IMR-90 (cell line): ENCODE measurements around the gene KIFC3. TPM values are rescaled to one million over a fixed set of nuclear protein-coding genes. Genes with fewer than 3 reads are reported as not detected.

ENCODE experiments used
- ATAC-seq: fragments of 200-7000 bp; cut with Tn5 transposase; 2 replicates; pipeline ENCODE4 v1.9.1; 2020; ENCODE audit warnings: low read depth, mild to moderate bottlenecking, moderate library complexity
- BruUV-seq: library from RNA; stranded (reverse); fragments of 400-500 nt; replicated peaks from 2 replicates; lab custom pipeline; 2021; lab: Mats Ljungman, UMichigan
- CTCF ChIA-PET: fragments of 300-600 bp; formaldehyde crosslinking; extraction: SDS; loops from one replicate; lab custom pipeline; 2021; ENCODE audit warnings: antibody characterized with exemption; lab: Yijun Ruan, JAX
- POLR2A ChIA-PET: fragments of 300-600 bp; sonication (Branson Sonifier 250); formaldehyde crosslinking; loops from one replicate; lab custom pipeline; 2022; ENCODE audit warnings: antibody characterized with exemption; ENCODE audit not compliant: unreplicated experiment; lab: Charles Lee
- DNase-seq: peaks from one replicate; pipeline ENCODE4 v3.0.0; 2013
- H2AFZ ChIP-seq: replicated peaks from 2 replicates; pipeline ENCODE3; 2013; ENCODE audit warnings: low read length, mild to moderate bottlenecking; ENCODE audit not compliant: poor library complexity
- H2AK5ac ChIP-seq: 2 replicates; pipeline ENCODE4 v1.6.1; 2013; ENCODE audit warnings: low read depth, low read length, inconsistent platforms
- H2AK9ac ChIP-seq: replicated peaks from 2 replicates; pipeline ENCODE3; 2013; ENCODE audit warnings: mild to moderate bottlenecking, low read depth, low read length, moderate library complexity; ENCODE audit not compliant: poor library complexity
- H2BK120ac ChIP-seq: 2 replicates; pipeline ENCODE4 v1.6.1; 2013; ENCODE audit warnings: low read depth, low read length, inconsistent platforms
- H2BK15ac ChIP-seq: 3 replicates; pipeline ENCODE4 v1.6.1; 2013; ENCODE audit warnings: low read depth, low read length, inconsistent platforms
- H2BK20ac ChIP-seq: 2 replicates; pipeline ENCODE4 v1.6.1; 2013; ENCODE audit warnings: low read depth, mild to moderate bottlenecking, inconsistent platforms, low read length, moderate library complexity
- H2BK5ac ChIP-seq: 2 replicates; pipeline ENCODE4 v1.6.1; 2013; ENCODE audit warnings: mild to moderate bottlenecking, low read depth, low read length, inconsistent platforms; ENCODE audit not compliant: poor library complexity, severe bottlenecking
- H3K14ac ChIP-seq: replicated peaks from 2 replicates; pipeline ENCODE4 v1.6.1; 2013; ENCODE audit warnings: low read depth, low read length, inconsistent platforms
- H3K18ac ChIP-seq: 2 replicates; pipeline ENCODE4 v1.6.1; 2013; ENCODE audit warnings: low read depth, low read length, control low read depth
- H3K23ac ChIP-seq: 2 replicates; pipeline ENCODE4 v1.6.1; 2013; ENCODE audit warnings: low read depth, low read length, inconsistent platforms
- H3K27ac ChIP-seq: 2 replicates; pipeline ENCODE4 v1.5.1; 2013; ENCODE audit warnings: mild to moderate bottlenecking, control low read depth, low read length; ENCODE audit not compliant: insufficient read depth
- H3K27me3 ChIP-seq: 2 replicates; pipeline ENCODE4 v1.6.1; 2013; ENCODE audit warnings: low read length; ENCODE audit not compliant: control insufficient read depth, insufficient read depth
- H3K36me3 ChIP-seq: 2 replicates; pipeline ENCODE4 v1.6.1; 2013; ENCODE audit warnings: low read length, mixed read lengths; ENCODE audit not compliant: control insufficient read depth, insufficient read depth
- H3K4ac ChIP-seq: 2 replicates; pipeline ENCODE4 v1.6.1; 2013; ENCODE audit warnings: low read depth, low read length, inconsistent platforms
- H3K4me1 ChIP-seq: 2 replicates; pipeline ENCODE4 v1.6.1; 2013; ENCODE audit warnings: low read length, mixed read lengths; ENCODE audit not compliant: control insufficient read depth, insufficient read depth
- H3K4me2 ChIP-seq: 2 replicates; pipeline ENCODE4 v1.6.1; 2013; ENCODE audit warnings: low read depth, mild to moderate bottlenecking, control low read depth, low read length, moderate library complexity
- H3K4me3 ChIP-seq: 2 replicates; pipeline ENCODE4 v1.5.1; 2013; ENCODE audit warnings: low read depth, mild to moderate bottlenecking, control low read depth, low read length, moderate library complexity; ENCODE audit not compliant: insufficient read depth
- H3K56ac ChIP-seq: 2 replicates; pipeline ENCODE4 v1.6.1; 2013; ENCODE audit warnings: low read length, inconsistent platforms; ENCODE audit not compliant: insufficient read depth; ENCODE audit errors: extremely low read depth
- H3K79me1 ChIP-seq, 2 experiments: 2 replicates each; pipeline ENCODE4 v1.6.1; 2013; ENCODE audit warnings: low read length in 2 of 2, inconsistent platforms in 1 of 2, low read depth in 1 of 2
- H3K9ac ChIP-seq: 2 replicates; pipeline ENCODE4 v1.6.1; 2013; ENCODE audit warnings: low read depth, low read length, control low read depth
- H3K9me1 ChIP-seq: 2 replicates; pipeline ENCODE4 v1.6.1; 2013; ENCODE audit warnings: low read length, inconsistent platforms; ENCODE audit not compliant: insufficient read depth
- H3K9me3 ChIP-seq: 2 replicates; pipeline ENCODE4 v1.6.1; 2013; ENCODE audit warnings: low read length; ENCODE audit not compliant: control insufficient read depth, insufficient read depth
- H4K20me1 ChIP-seq: 2 replicates; pipeline ENCODE4 v1.6.1; 2013; ENCODE audit warnings: low read length, inconsistent platforms; ENCODE audit not compliant: insufficient read depth
- H4K5ac ChIP-seq: 2 replicates; pipeline ENCODE4 v1.6.1; 2013; ENCODE audit warnings: mild to moderate bottlenecking, low read depth, low read length, control low read depth
- H4K8ac ChIP-seq, 2 experiments: 2 replicates each; pipeline ENCODE4 v1.6.1; 2013; ENCODE audit warnings: low read depth in 2 of 2, low read length in 2 of 2, control low read depth in 1 of 2, inconsistent platforms in 1 of 2
- H4K91ac ChIP-seq: 2 replicates; pipeline ENCODE4 v1.6.1; 2013; ENCODE audit warnings: low read depth, low read length, inconsistent platforms; ENCODE audit not compliant: insufficient read depth
- MAZ ChIP-seq: IDR thresholded peaks from 2 replicates; pipeline ENCODE4 v1.6.1; 2012; ENCODE audit warnings: low read depth, mild to moderate bottlenecking, low read length, improper control_type of control experiment, moderate library complexity, borderline replicate concordance
- NFE2L2 ChIP-seq: fragments of 150-350 bp; IDR thresholded peaks from 2 replicates; pipeline ENCODE4 v1.6.1; 2016; ENCODE audit warnings: low read depth, mild to moderate bottlenecking, low read length
- WGBS, 2 experiments: methylation state at CpG; one replicate each; pipeline versions ENCODE4 v1.1.5 to v1.1.7; 2013; ENCODE audit warnings: missing lambda C conversion rate in 2 of 2; ENCODE audit not compliant: insufficient read length in 1 of 2; ENCODE audit errors: extremely low coverage in 2 of 2; 5-methylcytosine and 5-hydroxymethylcytosine counted together
- dilution Hi-C: fragments of 300-500 bp; cut with HindIII; formaldehyde crosslinking; loops from one replicate; pipeline ENCODE4 v1.14.3; 2018; ENCODE audit warnings: low sequenced_read_pairs; ENCODE audit not compliant: unreplicated experiment
- in situ Hi-C: fragments of 300-500 bp; cut with MboI; formaldehyde crosslinking; loops from 3 replicates; pipeline ENCODE4 v1.14.3; 2019; ENCODE audit warnings: low sequenced_read_pairs, inconsistent platforms, mixed read lengths
- intact Hi-C: fragments of 100-400 bp; cut with micrococcal nuclease; formaldehyde crosslinking; loops from 2 replicates; pipeline ENCODE4 v1.10.0; 2022
- polyA plus RNA-seq, 3 experiments: library from polyadenylated mRNA; depleted of rRNA; stranded (reverse); fragments of >200 nt; gene quantifications; 2 replicates each; pipeline ENCODE4 v1.2.3, GENCODE V29; 2012; ENCODE audit warnings: low replicate concordance in 1 of 3
- total RNA-seq: library from RNA; depleted of rRNA; stranded (reverse); fragments of >200 nt; gene quantifications from 2 replicates; pipeline ENCODE4 v1.2.3, GENCODE V29; 2012

The KIFC3 gene
- total and polyA plus RNA-seq, 2 of the 4 experiments (the other 2 are of a cell fraction), result 48.6 to 62.5 TPM

- no peak overlapping the region for H2BK20ac ChIP-seq
- no peaks in the 10 kb centered on the region for H4K20me1 ChIP-seq
- BruUV-seq, result no TSS peak
- no peak overlapping the region for H3K18ac ChIP-seq
- no peak overlapping the region for H2AK5ac ChIP-seq
- no peak overlapping the region for H2AK9ac ChIP-seq
- no peak overlapping the region for H3K4ac ChIP-seq
- no peak overlapping the region for H3K9ac ChIP-seq
- 78% methylated on average over 4 of the region's 16 CpGs; no CpG with 5 or more reads in 1 of the 2 experiments for WGBS, 2 experiments
- no peak overlapping the region for H2BK5ac ChIP-seq
- H3K27ac ChIP-seq, result no peak overlapping the region
- no peak overlapping the region for H2BK15ac ChIP-seq
- H3K4me1 ChIP-seq, result peaks cover 8% of the 10 kb centered on the region
- intact Hi-C loops (no loop called here), in situ Hi-C loops (no loop called here), dilution Hi-C loops (no loop called here)
- CTCF ChIA-PET, result no interaction called here
- no peaks in the 10 kb centered on the region for H3K9me3 ChIP-seq
- TF ChIP-seq NFE2L2 (no peak), MAZ (no peak)
- no peak overlapping the region for H2BK120ac ChIP-seq
- DNase-seq (no peak), ATAC-seq (no peak)
- no peak overlapping the region for H4K8ac ChIP-seq
- no peak overlapping the region for H3K4me2 ChIP-seq
- POLR2A ChIA-PET, result interaction anchor here (0.6 kb wide), 1 partner anchor 618 kb away, joined by 3 read pairs; no protein-coding TSS in a partner anchor
- H3K36me3 ChIP-seq, result peaks cover 5% of the 10 kb centered on the region
- no peak overlapping the region for H2AFZ ChIP-seq
- no peak overlapping the region for H3K23ac ChIP-seq
- no peak overlapping the region for H4K5ac ChIP-seq
- peaks cover 0 to 9% of the 10 kb centered on the region in 2 experiments; a peak in 1 of 4 replicates for H3K79me1 ChIP-seq
- no peak overlapping the region for H4K91ac ChIP-seq
- peaks cover 3% of the 10 kb centered on the region; the same call in 1 of the 2 replicates for H3K9me1 ChIP-seq
- no peak overlapping the region for H3K14ac ChIP-seq
- no peak overlapping the region for H3K4me3 ChIP-seq
- H3K27me3 ChIP-seq, result no peaks in the 10 kb centered on the region
- H3K56ac ChIP-seq, result no peak overlapping the region
These were observed 60.6 kb downstream of the KIFC3 start for GRCh38 chr16:57741660-57742191.
